Inflammatory macrophage (primary cell): ENCODE measurements around the gene KIRREL2.

Experiments used
- DNase-seq, 2 donors: peaks; one replicate each; pipeline ENCODE4 v3.0.0-alpha.2; 2020 to 2022

KIRREL2 gene

GRCh38 chr19:35845215-35846037 is 11.3 kb upstream of the KIRREL2 start:
- peak in 1 of 2 donors; percentile 19 for DNase-seq

GRCh38 chr19:35846038-35846668 is 10.6 kb upstream of the KIRREL2 start:
- DNase-seq = no peak

- no peak for DNase-seq
These were observed 8.8 kb upstream of the KIRREL2 start for GRCh38 chr19:35847911-35848310.

- no peak for DNase-seq
These were observed 8.2 kb upstream of the KIRREL2 start for GRCh38 chr19:35848486-35848885.

GRCh38 chr19:35848919-35849505 is 7.7 kb upstream of the KIRREL2 start:
- DNase-seq = no peak

GRCh38 chr19:35851213-35852028 is 5.3 kb upstream of the KIRREL2 start:
- DNase-seq = no peak

GRCh38 chr19:35852029-35852780 is 4.5 kb upstream of the KIRREL2 start, which contains the start of gene NPHS1:
TSS of gene NPHS1 (minus strand) at chr19:35852504. CDS start at chr19:35851837, 667 bp downstream.
- no peak for DNase-seq

GRCh38 chr19:35853038-35853756 is 3.5 kb upstream of the KIRREL2 start:
- DNase-seq = peak in 1 of 2 donors; percentile 23

GRCh38 chr19:35858311-35858710 is 1.6 kb downstream of the KIRREL2 start:
- no peak for DNase-seq

GRCh38 chr19:35859414-35859813 is 2.7 kb downstream of the KIRREL2 start:
- no peak for DNase-seq

- DNase-seq = no peak
These were observed 3.7 kb downstream of the KIRREL2 start for GRCh38 chr19:35860436-35860817.

- no peak for DNase-seq
These were observed 4.3 kb downstream of the KIRREL2 start for GRCh38 chr19:35860818-35861639.

GRCh38 chr19:35861640-35862160 is 5.0 kb downstream of the KIRREL2 start:
- DNase-seq = no peak

GRCh38 chr19:35862528-35862927 is 5.8 kb downstream of the KIRREL2 start:
- no peak for DNase-seq

GRCh38 chr19:35863018-35863417 is 6.3 kb downstream of the KIRREL2 start:
- no peak for DNase-seq

- peak; percentile 25 to 58 for DNase-seq
These were observed 11.6 kb downstream of the KIRREL2 start, which contains the start of gene APLP1 for GRCh38 chr19:35868172-35868822. TSS of gene APLP1 (plus strand) at chr19:35868574. CDS start at chr19:35868637, 63 bp downstream.

- DNase-seq = no peak
These were observed 12.2 kb downstream of the KIRREL2 start for GRCh38 chr19:35868823-35869326.

GRCh38 chr19:35869327-35870123 is 12.8 kb downstream of the KIRREL2 start:
- peak; percentile 59 to 71 for DNase-seq
